Neural progenitor cell (in vitro differentiated cells): ENCODE results near the gene PON1. TPM values are rescaled to one million over a fixed set of nuclear protein-coding genes. Genes with fewer than 3 reads are reported as not detected.
A peak's percentile ranks its signal among the peaks of the same experiment; 100 is the strongest.

Experiments used
- DNase-seq: peaks from one replicate; pipeline ENCODE4 v3.0.0-alpha.2; 2016; ENCODE audit warnings: low spot score
- H2AFZ ChIP-seq: fragments of 200-600 bp; sonication (generic); replicated peaks from 2 replicates; pipeline ENCODE4 v1.6.1; 2016; ENCODE audit warnings: antibody characterized with exemption
- H3F3A ChIP-seq: fragments of 200-600 bp; sonication (generic); 2 replicates; pipeline ENCODE4 v1.6.1; 2016; ENCODE audit warnings: antibody characterized with exemption, low read depth
- H3K27ac ChIP-seq: fragments of 200-600 bp; sonication (generic); 2 replicates; pipeline ENCODE4 v1.5.1; 2016; ENCODE audit warnings: mild to moderate bottlenecking
- H3K27me3 ChIP-seq: fragments of 200-600 bp; sonication (generic); 2 replicates; pipeline ENCODE4 v1.6.1; 2016; ENCODE audit warnings: mild to moderate bottlenecking, moderate library complexity
- H3K36me3 ChIP-seq: fragments of 200-600 bp; sonication (generic); 2 replicates; pipeline ENCODE4 v1.5.1; 2016
- H3K4me1 ChIP-seq: fragments of 200-600 bp; sonication (generic); 2 replicates; pipeline ENCODE4 v1.6.1; 2016; ENCODE audit warnings: mixed run types
- H3K4me2 ChIP-seq: fragments of 200-600 bp; sonication (generic); 2 replicates; pipeline ENCODE4 v1.6.1; 2016
- H3K4me3 ChIP-seq: fragments of 200-600 bp; sonication (generic); 2 replicates; pipeline ENCODE4 v1.5.1; 2016
- H3K79me2 ChIP-seq: fragments of 200-600 bp; sonication (generic); 2 replicates; pipeline ENCODE4 v1.6.1; 2016; ENCODE audit warnings: low read depth
- H3K9ac ChIP-seq: fragments of 200-600 bp; sonication (generic); 2 replicates; pipeline ENCODE4 v1.6.1; 2016
- H3K9me3 ChIP-seq: fragments of 200-600 bp; sonication (generic); 2 replicates; pipeline ENCODE4 v1.5.1; 2016; ENCODE audit warnings: low read depth
- H4K20me1 ChIP-seq: fragments of 200-600 bp; sonication (generic); 2 replicates; pipeline ENCODE4 v1.6.1; 2016; ENCODE audit warnings: low read depth
- H3K27ac Mint-ChIP-seq: 3 replicates; pipeline ENCODE4 v1.8.0; 2021; ENCODE audit warnings: mixed read lengths
- H3K27me3 Mint-ChIP-seq: 2 replicates; pipeline ENCODE4 v1.8.0; 2022; ENCODE audit warnings: low read depth, mild to moderate bottlenecking, inconsistent platforms, moderate library complexity, mixed read lengths; ENCODE audit not compliant: insufficient read depth
- H3K36me3 Mint-ChIP-seq: 3 replicates; pipeline ENCODE4 v1.8.0; 2021; ENCODE audit warnings: mixed read lengths
- H3K4me1 Mint-ChIP-seq: 3 replicates; pipeline ENCODE4 v1.8.0; 2021; ENCODE audit warnings: mixed read lengths
- H3K4me3 Mint-ChIP-seq: 3 replicates; pipeline ENCODE4 v1.8.0; 2021; ENCODE audit warnings: mild to moderate bottlenecking, moderate library complexity, mixed read lengths
- H3K9me3 Mint-ChIP-seq: 3 replicates; pipeline ENCODE4 v1.8.0; 2020; ENCODE audit warnings: mixed read lengths
- CTCF ChIP-seq: fragments of 200-600 bp; sonication (generic); IDR thresholded peaks from 2 replicates; pipeline ENCODE4 v1.5.1; 2017; ENCODE audit warnings: antibody characterized with exemption, mild to moderate bottlenecking
- EZH2 ChIP-seq: fragments of 200-600 bp; sonication (generic); IDR thresholded peaks from 2 replicates; pipeline ENCODE4 v1.6.1; 2017; ENCODE audit warnings: antibody characterized with exemption, mild to moderate bottlenecking, moderate library complexity
- EZH2phosphoT487 ChIP-seq: fragments of 200-600 bp; sonication (generic); IDR thresholded peaks from 2 replicates; pipeline ENCODE4 v1.6.1; 2017; ENCODE audit warnings: antibody characterized with exemption
- total RNA-seq: library from RNA; depleted of rRNA; stranded (reverse); fragments of >200 nt; gene quantifications from 2 replicates; pipeline ENCODE4 v1.2.3, GENCODE V29; 2015; ENCODE audit warnings: low replicate concordance

Gene PON1
- total RNA-seq, 1 donor from 2014 or later, result 1.7 TPM

GRCh38 chr7:95330204-95330960, 6.0 kb upstream of the PON1 start:
- Histone ChIP-seq H3K9me3 (no peaks in the 10 kb centered on the region), H2AFZ (no peak overlapping the region), H3K4me3 (no peak overlapping the region), H3K36me3 (no peaks in the 10 kb centered on the region), H3K9ac (no peak overlapping the region), H3K27ac (no peak overlapping the region), H4K20me1 (no peaks in the 10 kb centered on the region), H3F3A (no peaks in the 10 kb centered on the region), H3K27me3 (peaks cover 6% of the 10 kb centered on the region), H3K4me2 (no peak overlapping the region), H3K4me1 (no peaks in the 10 kb centered on the region), H3K79me2 (no peaks in the 10 kb centered on the region)
- no peak for DNase-seq
- no peak for TF ChIP-seq EZH2phosphoT487
- no peak for TF ChIP-seq CTCF
- TF ChIP-seq EZH2, result no peak
- H3K36me3 Mint-ChIP-seq, result no peaks in the 10 kb centered on the region
- H3K9me3 Mint-ChIP-seq, result no peaks in the 10 kb centered on the region
- peaks cover 6% of the 10 kb centered on the region for H3K4me1 Mint-ChIP-seq
- H3K4me3 Mint-ChIP-seq, result no peak overlapping the region
- no peak overlapping the region for H3K27ac Mint-ChIP-seq
- peaks cover 2% of the 10 kb centered on the region for H3K27me3 Mint-ChIP-seq

DNA sequence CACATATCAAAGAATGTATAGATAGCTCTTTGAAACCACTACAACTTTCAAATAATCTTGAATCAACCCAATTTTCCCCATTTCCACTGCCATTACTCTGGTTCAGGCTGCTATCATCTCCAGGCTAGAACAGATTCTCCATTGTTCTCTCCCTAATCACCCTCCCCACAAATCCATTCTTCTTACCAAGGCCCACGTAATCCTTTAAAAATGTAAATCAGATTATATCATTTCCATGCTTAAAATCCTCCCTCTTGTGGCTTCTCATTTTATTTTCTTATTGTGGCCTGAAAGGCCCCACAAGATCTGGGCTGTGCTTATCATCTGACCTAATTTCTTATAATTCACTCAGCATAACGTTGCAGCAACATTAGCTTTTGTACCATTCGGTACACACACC, 3.0 kb upstream of the PON1 start:
- no peak for DNase-seq
- Mint-ChIP-seq H3K27ac (no peak overlapping the region), H3K4me1 (peaks cover 6% of the 10 kb centered on the region), H3K4me3 (no peak overlapping the region), H3K9me3 (no peaks in the 10 kb centered on the region), H3K36me3 (no peaks in the 10 kb centered on the region), H3K27me3 (peaks cover 2% of the 10 kb centered on the region)
- no peaks in the 10 kb centered on the region for H3K9me3 ChIP-seq
- H3K4me3 ChIP-seq, result no peak overlapping the region
- no peaks in the 10 kb centered on the region for H3F3A ChIP-seq
- no peaks in the 10 kb centered on the region for H3K36me3 ChIP-seq
- H3K27ac ChIP-seq, result no peak overlapping the region
- H3K4me2 ChIP-seq, result no peak overlapping the region
- H2AFZ ChIP-seq, result no peak overlapping the region
- H3K9ac ChIP-seq, result no peak overlapping the region
- H3K27me3 ChIP-seq, result peaks cover 24% of the 10 kb centered on the region
- TF ChIP-seq EZH2 (no peak), EZH2phosphoT487 (no peak), CTCF (no peak)
- H3K4me1 ChIP-seq, result peaks cover 4% of the 10 kb centered on the region
- H4K20me1 ChIP-seq, result no peaks in the 10 kb centered on the region
- no peaks in the 10 kb centered on the region for H3K79me2 ChIP-seq

DNA sequence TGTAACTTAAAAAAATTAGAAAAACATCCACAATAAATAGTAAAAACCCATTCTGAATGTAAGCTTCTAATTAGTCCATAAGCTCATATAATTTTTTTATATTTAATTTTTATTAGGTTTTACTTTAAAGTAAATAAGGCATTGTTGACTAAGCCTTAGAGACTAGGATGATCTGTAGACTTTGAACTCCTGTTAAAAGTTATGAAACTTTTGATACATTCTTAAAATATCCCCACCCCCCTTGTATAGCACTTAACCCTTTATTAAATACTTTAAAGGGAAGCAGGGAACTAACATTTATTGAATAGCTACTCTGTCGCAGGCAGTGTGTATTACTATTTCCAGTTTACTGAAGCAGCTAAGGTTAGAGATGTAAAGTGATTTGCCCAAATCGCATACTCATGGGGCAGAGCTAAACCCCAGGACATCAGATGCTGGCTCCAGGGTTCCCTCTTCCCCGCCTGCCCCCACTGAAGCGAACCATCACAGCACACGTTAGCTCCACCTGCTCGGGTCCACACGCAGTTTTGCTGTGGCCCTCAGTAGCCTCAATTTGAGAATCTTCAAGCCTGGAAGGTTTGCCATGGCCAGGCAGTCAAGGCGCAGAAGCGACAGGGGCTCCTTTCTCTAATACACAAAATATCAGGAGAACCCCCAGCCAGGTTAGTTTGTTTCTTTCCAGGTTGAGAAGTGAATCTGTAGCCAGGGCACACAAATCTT, 762 bp downstream of the PON1 start:
- Histone ChIP-seq H3K79me2 (no peaks in the 10 kb centered on the region), H3K9ac (no peak overlapping the region), H3K4me2 (peak overlapping the region; percentile 71), H3K9me3 (no peaks in the 10 kb centered on the region), H3K27me3 (peaks cover 24% of the 10 kb centered on the region), H4K20me1 (no peaks in the 10 kb centered on the region), H3K4me3 (peak overlapping the region; percentile 35), H2AFZ (peak overlapping the region; percentile 83), H3K4me1 (peaks cover 4% of the 10 kb centered on the region), H3K36me3 (no peaks in the 10 kb centered on the region), H3F3A (no peaks in the 10 kb centered on the region), H3K27ac (no peak overlapping the region)
- TF ChIP-seq EZH2 (no peak), CTCF (no peak), EZH2phosphoT487 (no peak)
- Mint-ChIP-seq H3K4me3 (no peak overlapping the region), H3K36me3 (no peaks in the 10 kb centered on the region), H3K27me3 (peaks cover 6% of the 10 kb centered on the region), H3K9me3 (no peaks in the 10 kb centered on the region), H3K4me1 (peaks cover 2% of the 10 kb centered on the region), H3K27ac (no peak overlapping the region)
- no peak for DNase-seq
